TTC549 (cell line): ENCODE data around the gene TP63.

Experiments
- FAIRE-seq: peaks from 2 replicates; lab custom pipeline; 2012; peaks lifted over from hg19 to GRCh38; lab: Jason Lieb, UNC

TP63 gene

DNA sequence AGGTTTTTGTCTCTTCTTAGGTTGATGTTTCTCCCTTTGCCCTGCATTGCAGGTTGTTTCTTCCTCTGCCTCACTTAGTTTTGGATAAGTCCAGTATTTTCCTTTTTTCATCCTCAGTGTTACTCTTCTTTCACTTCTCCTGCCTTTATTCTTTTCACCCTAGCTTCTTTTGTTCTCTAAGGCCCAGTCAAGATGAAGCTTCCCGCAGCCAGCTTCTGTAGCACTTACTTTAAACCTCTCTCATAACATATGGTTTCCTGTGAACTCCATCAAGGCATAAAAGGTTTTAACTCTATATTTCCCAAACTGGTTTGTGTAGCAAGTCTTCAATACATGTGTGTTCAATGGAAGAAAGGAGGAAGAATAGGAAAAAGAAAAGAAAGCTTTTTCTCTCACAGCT lies 54.1 kb downstream of the TP63 start:
- no peak for FAIRE-seq

DNA sequence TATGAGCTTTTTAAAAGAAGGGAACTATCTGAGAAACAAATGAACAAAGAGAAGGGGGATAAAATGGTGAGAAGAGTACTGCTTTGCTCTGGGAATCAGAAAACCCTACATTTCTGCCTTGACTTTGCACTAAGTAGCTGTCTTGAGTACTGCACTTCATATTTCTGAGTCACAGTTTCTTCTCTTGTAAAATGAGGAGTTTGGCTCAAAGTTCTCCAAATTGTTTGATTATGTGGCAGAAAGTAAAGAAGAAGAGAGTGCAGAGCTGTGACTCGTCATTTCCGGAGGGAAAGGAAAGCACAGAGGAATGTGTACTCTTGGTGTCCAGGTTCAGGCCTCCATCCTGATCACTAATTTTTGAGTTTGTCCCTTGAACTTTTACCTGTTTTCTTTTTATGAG lies 54.7 kb downstream of the TP63 start:
- FAIRE-seq: no peak

DNA sequence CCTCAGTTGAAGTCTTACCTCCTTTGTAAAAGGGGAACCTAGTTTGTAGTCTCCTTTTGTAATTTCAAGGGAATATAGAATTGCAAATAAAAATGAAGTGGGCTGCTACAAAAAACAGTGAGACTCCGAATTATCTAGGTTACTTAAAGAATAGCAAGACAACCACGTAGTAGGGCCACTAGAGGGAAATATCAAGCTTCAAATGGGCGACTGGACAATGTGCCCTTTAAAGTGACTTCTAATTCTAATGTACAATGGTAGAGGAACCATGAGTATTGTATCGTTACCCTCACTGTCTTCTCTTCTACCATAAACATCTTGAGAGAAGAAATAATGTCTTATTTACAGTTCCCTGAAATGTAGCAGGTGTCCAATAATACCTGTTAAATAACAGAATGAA lies 56.3 kb downstream of the TP63 start:
- FAIRE-seq: no peak

DNA sequence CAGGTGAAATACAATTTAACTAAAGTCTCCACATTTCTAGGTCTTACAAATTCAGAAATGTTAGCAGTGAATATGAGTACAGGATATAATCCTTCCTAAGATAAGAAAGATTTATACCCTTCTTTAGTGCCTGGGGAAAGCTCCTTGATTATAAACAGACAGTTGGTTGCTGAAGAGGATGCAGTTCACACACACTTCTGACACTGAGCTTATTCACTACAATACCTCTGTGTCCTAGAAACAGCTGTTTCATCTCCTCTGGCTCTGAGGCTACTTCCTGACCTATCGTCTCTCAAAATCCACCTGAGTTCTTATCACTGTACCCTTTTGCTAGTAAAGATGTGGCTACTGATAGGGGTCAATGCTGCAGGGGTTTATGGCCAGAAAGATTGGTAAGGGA lies 57.1 kb downstream of the TP63 start:
- FAIRE-seq: no peak

DNA sequence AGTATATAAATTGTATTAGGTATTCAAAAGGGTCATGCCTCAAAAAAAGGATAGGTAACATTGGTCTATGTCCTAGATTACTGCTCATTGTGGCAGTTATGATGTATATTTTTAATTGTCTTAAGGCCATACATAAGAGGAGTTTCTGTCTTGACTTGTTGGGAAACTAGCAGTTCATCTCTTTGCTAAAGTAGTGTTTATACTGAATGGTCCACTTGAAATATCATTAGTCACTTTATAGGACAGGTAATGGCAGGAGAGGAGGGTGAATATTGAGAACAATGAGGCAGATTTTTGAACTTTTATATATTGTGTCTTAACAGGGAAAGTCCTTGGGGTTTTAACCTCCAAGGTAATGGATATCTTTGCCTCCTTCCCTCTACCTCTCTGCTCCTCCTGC lies 58.4 kb downstream of the TP63 start:
- no peak for FAIRE-seq

DNA sequence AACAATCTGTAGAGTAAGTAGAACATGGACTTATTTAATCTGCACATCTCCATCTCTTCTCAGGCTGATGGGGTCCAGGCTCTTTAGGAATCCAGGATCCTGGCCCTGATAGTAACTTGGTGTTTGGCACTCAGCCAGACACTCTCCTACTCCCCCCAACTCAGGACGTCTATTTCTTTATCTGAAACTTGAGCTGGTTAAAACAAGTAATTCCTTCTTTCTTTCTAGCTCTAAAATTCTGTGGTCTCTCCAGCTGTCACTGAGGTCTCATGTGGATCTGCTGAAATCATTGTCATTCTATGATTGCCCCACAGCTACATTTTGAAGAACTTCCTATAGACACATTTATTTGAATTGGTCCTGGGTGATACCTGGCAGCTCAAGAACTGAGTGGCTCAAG lies 59.0 kb downstream of the TP63 start:
- FAIRE-seq: no peak

DNA sequence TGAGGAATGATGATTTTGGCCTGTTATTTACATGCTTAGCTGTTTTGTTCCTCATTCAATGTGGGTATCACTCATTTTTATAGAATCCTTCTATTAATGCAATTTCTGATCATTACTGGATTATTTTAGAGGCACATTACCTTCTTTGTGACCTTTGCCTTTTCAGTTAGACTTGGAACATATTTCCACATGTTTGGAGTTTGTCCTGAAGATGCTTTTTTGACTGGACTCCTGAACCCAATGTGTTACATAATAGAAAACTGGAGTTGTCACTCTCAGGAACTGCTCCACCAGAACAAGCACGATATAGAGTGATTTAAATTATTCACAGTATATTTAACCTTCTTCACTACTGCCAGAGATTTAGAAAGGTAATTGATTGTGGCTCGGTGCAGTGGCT lies 59.5 kb downstream of the TP63 start:
- no peak for FAIRE-seq

DNA sequence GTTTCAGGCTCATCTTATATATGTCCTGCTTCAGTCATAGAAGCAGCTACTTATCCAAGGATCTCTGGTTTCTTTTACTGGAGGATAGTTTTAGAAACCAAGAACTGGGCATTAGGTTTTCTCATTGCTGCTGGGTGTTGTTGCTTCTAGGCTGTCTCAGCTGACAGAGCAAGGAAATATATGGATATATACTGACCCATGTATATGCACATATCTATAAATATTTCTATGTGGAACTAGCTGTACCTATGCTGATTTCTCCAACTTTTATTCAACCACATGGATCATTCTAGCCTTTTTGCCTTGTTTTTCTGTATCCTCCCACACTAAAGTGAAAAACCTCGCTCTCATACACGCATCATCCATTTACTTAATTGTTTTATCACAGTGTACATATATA lies 64.2 kb downstream of the TP63 start:
- no peak for FAIRE-seq

DNA sequence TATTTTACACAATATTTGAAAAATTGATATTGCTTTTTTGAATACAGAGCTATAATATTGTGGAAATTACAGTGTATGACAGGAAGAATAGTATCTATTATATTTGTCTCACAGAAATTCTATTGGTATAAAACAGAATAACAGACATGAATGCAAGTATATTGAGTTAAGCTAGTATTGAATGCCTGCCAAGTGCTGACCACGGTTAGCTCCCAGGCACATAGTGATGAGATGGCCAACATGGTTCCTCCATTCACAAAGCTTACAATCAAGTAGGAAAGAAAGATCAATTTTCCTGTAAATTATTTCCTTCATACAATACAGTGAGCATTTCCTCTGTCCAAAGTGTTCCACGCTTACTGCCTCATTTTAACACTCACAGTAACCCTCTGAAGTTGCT lies 67.6 kb downstream of the TP63 start:
- no peak for FAIRE-seq

DNA sequence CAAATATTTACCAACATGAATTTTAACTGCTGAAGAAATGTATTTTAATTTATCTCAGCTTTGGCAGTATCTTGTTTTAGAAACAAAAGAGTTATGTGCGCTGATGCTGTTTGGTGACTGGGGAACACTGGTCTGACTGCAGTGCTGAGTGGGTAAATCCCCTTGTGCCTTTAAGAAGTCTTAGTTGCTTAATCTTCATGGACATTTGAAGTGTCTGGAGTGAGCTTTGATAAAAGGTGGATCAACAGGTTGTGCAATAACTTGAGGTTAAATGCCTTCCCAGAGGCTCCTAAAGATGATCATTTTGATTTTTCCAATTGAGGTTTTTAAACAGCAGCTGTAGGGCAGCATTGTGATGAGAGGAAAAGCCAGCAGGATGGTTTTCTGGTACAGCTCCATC lies 68.7 kb downstream of the TP63 start:
- FAIRE-seq: no peak

DNA sequence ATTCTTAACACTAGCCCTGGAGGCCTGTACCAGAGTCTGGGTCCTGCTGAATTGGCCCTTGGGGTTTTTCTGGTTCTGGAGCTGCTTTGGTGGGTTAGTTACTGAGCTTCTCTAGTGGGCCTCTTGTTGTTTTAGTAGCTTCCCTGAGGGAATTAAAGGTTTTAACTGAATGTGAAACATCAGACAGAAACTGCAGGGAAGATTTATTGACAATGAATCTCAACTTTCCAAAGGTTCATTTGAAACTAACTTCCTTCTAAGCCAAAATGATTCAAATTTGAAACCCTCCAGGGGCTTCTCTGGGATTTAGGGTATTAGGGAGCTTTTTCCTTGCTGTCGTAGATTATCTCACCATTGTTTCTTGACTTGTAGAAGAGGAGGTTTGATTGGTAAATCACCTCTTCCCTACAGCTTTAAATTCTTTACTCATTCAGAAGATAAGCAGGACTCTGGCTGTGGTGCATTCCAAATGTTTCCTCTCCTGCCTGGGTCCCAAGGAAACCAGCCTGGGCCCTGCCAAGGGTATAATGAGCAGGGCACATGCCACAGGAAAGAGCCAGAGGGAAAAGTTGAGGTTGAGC lies 71.0 kb downstream of the TP63 start:
- FAIRE-seq: no peak

DNA sequence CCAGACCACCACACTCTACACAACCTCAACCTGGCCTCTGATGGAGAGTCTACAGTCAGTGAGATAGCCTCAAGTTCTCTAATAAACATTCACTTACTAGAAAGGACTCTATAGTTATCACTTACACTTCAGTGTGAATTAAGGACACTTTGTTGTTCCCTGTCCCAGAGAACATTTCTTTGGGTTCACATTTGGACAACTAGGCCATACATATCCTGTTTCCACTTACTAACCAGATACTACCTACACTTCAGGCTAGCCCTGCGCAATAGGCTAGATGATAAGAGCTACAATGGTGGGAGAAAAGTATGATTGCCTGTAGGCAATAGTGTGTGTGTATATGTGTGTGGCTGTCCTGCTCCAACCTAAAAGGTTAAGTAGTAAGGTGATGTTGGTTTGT lies 72.7 kb downstream of the TP63 start:
- no peak for FAIRE-seq

DNA sequence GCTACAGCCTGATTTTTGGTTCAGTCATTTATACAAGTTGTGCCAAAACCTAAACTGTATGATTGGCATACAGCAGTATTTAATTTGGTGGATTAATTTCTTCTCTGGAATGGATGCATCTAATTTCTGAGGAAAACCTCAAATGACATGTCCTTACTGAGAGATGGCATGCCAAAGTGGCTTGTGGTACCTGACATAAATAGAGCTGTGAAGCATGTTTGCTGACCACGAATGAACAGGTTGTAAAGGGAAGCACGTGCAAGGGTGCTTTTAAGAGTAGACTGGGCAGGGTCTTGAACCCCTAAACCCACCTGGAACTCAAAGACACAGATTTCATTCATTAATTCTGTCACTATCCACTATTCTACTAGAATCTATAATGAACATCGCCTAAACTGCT lies 77.2 kb downstream of the TP63 start:
- no peak for FAIRE-seq

DNA sequence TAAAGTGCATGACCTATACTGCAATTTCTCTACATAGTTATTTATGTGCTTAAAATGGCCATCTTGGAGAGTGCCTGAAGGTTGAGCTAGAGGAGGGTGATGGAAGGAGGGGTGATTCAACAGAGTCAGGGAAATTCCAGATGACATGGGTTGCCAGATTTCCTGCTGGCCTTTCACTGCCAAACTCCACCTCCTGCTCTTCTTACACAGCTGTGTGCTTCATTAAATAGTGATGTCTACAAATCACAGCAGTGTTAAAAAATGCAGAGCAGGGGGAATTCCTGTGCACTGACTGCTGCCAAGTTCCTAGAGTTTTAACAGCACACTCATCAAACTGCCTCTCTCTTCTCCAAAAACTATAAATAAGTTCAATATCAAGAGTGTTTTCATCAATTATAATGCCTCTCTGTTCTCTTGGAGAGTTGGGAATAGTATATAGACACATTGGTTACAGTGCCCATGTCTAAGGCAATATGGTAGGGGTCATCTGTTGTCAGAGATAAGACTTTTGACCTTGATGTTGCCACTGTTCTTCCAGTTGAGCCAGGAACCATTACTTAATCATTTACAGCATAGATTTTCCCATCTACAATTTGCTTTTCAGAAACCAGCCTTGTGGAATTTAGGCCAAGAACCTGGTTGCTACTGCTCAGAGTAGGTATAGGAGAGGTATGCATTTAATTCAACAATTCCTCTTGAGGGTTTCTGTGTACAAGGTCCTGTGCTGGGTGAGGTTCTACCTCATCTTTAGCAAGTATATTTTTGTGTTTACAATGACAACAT lies 79.6 kb downstream of the TP63 start:
- FAIRE-seq: no peak

DNA sequence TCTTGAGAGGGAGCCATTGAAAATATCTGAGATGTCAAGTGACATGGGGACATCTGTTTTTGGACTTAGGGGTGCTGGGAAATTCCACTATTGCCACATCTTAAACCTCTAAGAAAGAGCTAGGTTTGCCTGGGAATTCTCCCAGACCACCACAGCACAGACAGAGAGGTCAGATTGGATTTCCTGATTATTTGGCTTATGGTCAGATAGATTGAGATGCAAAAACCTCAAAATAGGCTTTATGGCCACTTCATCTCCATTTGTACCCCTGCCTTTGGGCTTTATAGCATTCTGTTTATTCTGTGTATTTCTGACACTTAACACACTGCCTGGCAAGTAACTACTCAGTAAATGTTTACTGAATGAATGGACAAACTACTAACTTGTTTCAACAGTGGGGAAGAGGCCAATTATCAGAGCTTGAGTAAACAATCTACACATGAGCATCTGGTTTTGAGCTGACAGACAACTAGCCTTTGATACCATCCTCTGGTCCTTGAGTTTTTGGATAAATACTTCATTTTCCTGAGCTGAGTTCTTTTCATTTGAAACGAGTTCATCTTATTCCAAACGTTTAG lies 81.8 kb downstream of the TP63 start:
- no peak for FAIRE-seq

DNA sequence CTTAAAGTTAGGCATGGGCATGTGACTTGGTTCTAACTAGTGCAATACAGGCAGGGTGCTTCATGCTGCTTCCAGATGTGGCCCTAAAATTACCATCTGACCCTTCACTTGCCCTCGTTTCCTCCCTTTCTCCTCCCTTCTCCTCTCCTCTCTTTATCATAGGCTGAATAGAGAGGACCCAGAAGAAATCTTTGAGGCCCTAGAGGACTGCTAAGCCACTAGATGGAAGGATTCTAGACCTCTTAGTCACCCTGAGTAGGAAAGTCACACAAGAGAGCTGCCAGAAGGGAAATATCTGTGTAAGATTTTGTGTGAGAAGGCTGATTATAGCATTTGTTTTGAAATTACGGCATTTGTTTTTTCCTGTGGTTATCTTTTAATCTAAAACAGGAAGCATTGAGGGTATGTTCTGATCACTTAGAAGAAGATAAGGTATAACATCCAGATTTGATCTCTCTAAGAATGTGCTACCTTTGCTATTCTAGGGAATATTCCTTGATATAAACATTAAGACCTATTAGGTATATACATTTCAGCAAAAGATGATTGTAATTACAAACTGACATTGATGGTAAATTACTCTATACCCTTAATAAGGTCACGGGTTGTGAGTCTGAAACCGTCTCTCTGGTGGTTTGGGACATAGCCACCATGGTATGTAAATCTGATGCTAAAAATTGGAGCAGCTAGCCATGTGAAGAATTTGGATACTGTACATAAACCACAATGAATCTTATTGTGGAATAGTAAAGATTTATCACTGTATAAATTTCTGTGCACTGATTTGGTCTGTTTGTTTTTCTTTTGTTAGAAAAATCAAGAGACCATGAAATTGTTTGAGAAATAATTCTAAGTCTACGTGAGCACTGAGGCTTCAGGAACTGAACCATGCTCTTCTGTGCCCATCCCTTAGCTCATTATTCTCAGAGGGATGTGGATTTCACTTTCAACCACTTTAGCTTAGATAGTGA lies 84.1 kb downstream of the TP63 start:
- FAIRE-seq: no peak

DNA sequence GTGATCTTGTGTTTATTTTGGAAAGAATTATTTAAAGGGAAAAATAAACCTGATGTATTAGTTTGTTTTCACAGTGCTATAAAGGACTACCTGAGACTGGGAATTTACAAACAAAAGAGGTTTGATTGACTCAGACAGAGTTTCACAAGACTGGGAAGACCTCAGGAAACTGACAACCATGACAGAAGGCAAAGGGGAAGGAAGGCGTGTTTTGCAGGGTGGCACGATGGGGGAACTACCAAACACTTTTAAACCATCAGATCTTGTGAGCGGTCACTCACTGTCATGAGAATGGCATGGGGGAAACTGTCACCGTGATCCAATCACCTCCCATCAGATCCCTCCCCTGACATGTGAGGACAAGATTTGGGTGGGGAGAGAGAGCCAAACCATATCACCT lies 87.0 kb downstream of the TP63 start:
- FAIRE-seq: no peak

DNA sequence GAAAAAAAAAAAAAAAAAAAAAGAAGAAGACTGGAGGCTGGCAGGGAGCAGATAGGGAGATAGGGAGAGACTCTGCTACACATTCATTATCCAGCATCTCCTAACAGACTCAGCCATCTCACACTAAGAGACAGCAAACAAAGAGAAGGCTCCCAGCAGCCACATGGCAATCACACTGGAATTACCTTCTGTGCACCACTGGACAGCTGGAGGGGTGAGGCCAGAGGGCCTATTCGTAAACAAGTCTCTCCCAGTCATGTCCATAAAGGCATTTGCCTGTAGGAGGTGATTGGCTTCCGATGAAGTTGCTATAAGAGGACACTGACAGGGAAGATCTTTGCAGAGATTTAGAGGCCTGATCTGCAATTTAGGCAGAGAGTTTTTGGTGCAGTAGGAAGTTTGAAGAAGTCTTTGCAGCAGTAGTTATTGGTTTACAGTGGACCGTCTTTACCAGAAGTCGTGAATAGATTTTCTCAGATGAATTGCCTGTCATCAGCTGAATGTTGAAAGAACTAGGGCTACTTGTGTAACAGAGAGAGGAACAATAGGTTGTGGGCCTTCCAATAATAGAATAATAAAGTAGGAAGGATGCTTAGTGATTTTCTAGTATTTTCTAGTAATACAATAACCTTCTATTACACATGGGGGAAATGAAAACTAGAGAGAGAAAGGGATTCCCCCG lies 89.7 kb downstream of the TP63 start:
- no peak for FAIRE-seq

DNA sequence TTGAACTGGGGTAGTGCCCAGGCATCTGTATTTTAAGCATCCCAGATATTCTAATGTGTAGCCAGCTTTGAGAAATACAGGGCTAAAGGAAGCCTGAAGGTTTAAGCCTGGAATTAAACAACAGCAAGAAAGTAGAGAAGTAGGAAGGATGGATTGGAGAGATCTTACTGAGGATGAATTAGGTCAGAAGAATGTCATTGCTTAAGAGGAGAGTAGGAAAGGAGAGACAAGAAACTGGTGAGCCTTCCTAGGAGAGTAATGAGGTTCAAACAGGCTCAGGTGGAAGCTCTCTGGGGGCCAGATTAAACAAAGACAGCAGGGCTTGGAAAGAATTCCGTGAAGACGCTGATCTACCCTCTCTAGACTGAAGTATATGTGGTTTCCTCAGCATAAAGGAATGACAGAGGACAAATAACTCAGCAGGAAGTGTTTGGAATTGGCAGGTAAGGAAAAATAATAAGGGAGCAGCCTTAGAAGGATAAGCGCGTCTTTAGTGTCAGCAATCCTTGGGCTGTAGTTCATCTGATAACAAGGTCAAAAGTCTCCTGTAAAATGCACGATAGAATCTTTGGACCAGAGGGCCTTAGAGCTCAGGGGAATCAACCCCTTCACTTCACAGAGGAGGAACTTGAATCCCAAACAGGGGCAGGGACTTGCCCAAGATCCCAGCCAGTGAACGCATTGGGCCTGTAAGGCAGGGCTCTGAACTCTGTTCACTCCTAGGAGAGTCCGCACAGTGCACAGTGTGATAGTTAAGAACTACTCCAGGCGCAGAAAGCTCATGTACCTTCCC lies 90.9 kb downstream of the TP63 start:
- no peak for FAIRE-seq

DNA sequence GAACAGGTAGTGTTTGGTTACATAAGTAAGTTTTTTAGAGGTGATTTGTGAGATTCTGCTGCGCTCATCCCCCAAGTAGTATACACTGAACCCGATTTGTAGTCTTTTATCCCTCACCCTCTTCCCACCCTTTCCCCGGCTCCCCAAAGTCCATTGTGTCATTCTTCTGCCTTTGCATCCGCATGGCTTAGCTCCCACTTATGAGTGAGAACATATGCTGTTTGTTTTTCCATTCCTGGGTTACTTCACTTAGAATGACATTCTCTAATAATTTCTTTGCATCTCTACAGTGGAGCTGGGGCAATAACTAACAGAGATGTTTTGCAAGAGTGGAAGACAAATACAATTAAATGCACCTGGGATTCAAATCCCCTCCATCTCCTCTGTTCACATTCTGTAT lies 93.2 kb downstream of the TP63 start:
- FAIRE-seq: no peak

DNA sequence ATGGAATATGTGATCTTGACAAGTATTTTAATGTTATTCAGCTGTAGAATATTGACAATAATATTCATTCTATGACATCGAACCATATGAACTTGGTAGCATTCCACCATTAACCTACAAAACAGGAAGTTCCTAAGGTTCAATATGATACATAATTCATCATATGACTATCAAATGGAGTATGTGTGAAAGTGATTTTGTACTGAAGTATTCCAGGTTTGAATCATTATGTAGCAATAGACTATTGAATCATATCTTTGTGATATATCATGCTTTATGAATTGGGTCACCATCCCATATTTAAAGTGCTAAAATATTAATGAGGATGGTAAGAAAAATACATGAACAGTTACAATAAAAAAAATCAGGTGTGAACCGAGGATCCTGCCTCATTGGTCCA lies 95.1 kb downstream of the TP63 start:
- FAIRE-seq: no peak
